Medulla oblongata (tissue), 1 donor: ENCODE measurements around the gene SPCS3.
A peak's percentile ranks its signal among the peaks of the same experiment; 100 is the strongest.
"Not testable (repeated sequence)": the region's sequence is repeated elsewhere in the genome, so short reads cannot be mapped to it uniquely, and the experiment has no call there.

ENCODE experiments used
- DNase-seq: peaks from one replicate; pipeline ENCODE4 v3.0.0-alpha.2; 2015; ENCODE audit errors: extremely low spot score

SPCS3 gene

GRCh38 chr4:176303938-176304337, 15.8 kb upstream of the SPCS3 start:
- no peak for DNase-seq

- DNase-seq, result no peak
These were observed 12.7 kb upstream of the SPCS3 start for GRCh38 chr4:176306837-176307665.

- DNase-seq, result no peak
These were observed 12.2 kb upstream of the SPCS3 start for GRCh38 chr4:176307666-176307930.

GRCh38 chr4:176308441-176308840, 11.3 kb upstream of the SPCS3 start:
- no peak for DNase-seq

GRCh38 chr4:176309046-176309445, 10.7 kb upstream of the SPCS3 start:
- DNase-seq, result no peak

- DNase-seq, result no peak
These were observed 10.0 kb upstream of the SPCS3 start for GRCh38 chr4:176309772-176310171.

GRCh38 chr4:176313596-176314336, 6.0 kb upstream of the SPCS3 start:
- no peak for DNase-seq

GRCh38 chr4:176319151-176319703, 539 bp upstream of the SPCS3 start:
- DNase-seq, result no peak

GRCh38 chr4:176320340-176320975, 692 bp downstream of the SPCS3 start:
- peak; percentile 88 for DNase-seq

GRCh38 chr4:176320976-176321361, 1.2 kb downstream of the SPCS3 start:
- DNase-seq, result no peak

GRCh38 chr4:176321589-176321988, 1.8 kb downstream of the SPCS3 start:
- no peak for DNase-seq

GRCh38 chr4:176323511-176324160, 3.9 kb downstream of the SPCS3 start:
- DNase-seq, result no peak

- not testable (repeated sequence) for DNase-seq
These were observed 5.1 kb downstream of the SPCS3 start for GRCh38 chr4:176324876-176325275.

- DNase-seq, result no peak
These were observed 13.3 kb downstream of the SPCS3 start for GRCh38 chr4:176333076-176333475.

GRCh38 chr4:176334066-176334465, 14.3 kb downstream of the SPCS3 start:
- no peak for DNase-seq

GRCh38 chr4:176335421-176335820, 15.7 kb downstream of the SPCS3 start:
- DNase-seq, result no peak

GRCh38 chr4:176339936-176340761, 20.4 kb downstream of the SPCS3 start:
- DNase-seq, result no peak

GRCh38 chr4:176340871-176341685, 21.3 kb downstream of the SPCS3 start:
- peak; percentile 66 for DNase-seq

- DNase-seq, result no peak
These were observed 22.6 kb downstream of the SPCS3 start for GRCh38 chr4:176342384-176342783.

GRCh38 chr4:176343286-176343685, 23.5 kb downstream of the SPCS3 start:
- DNase-seq, result no peak
